Astrocyte (in vitro differentiated cells and primary cell): ENCODE measurements around the gene WDR75.

ENCODE experiments used
- CTCF ChIP-seq: IDR thresholded peaks from 2 replicates; pipeline ENCODE4 v1.5.1; 2011; ENCODE audit warnings: low read depth, mild to moderate bottlenecking, inconsistent platforms, low read length, moderate library complexity; ENCODE audit not compliant: insufficient read depth
- EZH2 ChIP-seq: IDR thresholded peaks from 2 replicates; pipeline ENCODE4 v1.6.1; 2012; ENCODE audit warnings: mild to moderate bottlenecking, low read length, inconsistent platforms; ENCODE audit not compliant: insufficient read depth

DNA sequence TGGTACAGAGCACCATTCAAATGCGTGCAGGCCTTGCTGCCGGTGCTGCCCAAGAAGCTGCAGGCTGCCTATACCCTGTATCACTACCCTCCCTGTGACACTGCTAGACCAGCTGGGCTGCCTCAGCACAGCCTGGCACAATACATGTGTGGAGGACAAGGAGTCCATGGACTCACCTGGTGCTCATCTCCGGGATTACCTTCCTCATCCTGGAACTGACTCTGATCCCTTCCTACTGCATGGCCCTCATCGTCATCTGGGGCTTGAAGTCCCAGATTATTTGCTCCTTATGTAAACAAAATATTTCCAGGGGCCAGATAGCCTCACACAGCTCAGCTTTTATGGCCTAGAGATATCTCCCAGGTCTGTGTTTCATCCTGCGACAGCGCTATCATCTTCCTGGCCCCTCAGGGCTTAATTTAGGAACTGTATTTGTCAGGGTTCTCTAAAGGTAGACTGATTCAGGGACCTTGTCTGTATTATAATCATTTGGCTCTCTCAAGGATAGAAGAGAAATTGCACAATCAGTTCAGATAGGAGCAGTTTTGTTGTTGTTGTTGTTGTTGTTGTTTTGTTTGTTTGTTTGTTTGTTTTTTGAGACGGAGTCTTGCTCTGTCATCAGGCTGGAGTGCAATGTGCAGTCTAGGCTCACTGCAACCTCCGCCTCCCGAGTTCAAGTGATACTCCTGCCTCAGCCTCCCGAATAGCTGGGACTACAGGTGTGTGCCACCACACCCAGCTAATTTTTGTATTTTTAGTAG lies 42.9 kb downstream of the WDR75 start:
- no peak for TF ChIP-seq CTCF
- TF ChIP-seq EZH2: no peak
